GM18868 (cell line): ENCODE data around the gene TUBB.
"Not testable (repeated sequence)": the region's sequence is repeated elsewhere in the genome, so short reads cannot be mapped to it uniquely, and the experiment has no call there.

Experiments used
- ATAC-seq: cut with Tn5 transposase; IDR thresholded peaks from one replicate; pipeline ENCODE4 v1.9.1; 2021; ENCODE audit warnings: mild to moderate bottlenecking, moderate library complexity; ENCODE audit not compliant: unreplicated experiment

TUBB gene

DNA sequence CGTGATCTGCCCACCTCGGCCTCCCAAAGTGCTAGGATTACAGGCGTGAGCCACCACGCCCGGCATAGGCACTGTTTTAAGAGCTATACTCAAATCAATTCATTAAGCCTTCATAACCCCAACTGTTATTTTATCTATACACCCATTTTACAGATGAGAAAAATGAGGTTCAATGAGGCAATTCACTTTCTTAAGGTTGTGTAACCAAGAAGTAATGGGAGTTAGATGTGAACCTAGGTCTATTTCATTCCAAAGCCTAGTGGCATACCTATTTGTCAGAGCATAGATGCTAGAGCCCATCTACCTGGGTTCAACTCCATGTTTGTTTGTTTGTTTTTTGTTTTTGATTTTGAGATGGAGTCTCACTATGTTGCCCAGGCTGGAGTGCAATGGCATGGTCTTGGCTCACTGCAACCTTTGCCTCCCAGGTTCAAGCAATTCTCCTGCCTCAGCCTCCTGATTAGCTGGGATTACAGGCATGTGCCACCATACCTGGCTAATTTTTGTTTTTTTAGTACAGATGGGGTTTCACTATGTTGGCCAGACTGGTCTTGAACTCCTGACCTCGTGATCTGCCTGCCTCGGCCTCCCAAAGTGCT lies 36.4 kb downstream of the TUBB start:
- not testable (repeated sequence) for ATAC-seq

DNA sequence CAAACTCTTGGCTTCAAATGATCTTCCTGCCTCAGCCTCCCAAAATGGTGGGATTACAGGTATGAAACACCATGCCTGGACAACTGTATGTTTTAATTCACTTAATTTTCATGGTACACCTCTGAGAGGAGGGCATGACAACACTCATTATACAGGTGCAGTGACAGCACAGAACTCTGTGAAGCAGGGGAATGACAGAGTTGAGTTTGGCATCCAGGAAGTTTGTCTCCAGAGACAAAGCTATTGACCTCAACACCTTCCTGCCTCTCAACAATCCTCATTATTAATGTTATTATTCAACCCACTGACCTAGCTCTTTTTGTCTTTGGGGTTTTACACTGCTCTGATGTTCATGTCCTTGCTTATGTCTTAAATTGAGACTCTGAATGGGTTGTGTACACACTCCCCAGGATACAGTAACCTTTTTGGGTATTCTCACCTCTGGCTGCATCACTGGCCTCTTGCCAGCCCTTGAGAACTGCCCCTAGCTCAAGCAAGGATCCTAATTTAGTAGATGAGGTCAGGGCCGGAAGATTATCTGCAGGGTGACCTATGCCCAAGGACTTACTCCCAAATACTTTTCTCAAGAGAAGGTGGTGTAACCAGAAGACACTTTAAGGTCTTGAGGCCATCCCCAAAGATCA lies 37.2 kb downstream of the TUBB start:
- ATAC-seq, result no peak

DNA sequence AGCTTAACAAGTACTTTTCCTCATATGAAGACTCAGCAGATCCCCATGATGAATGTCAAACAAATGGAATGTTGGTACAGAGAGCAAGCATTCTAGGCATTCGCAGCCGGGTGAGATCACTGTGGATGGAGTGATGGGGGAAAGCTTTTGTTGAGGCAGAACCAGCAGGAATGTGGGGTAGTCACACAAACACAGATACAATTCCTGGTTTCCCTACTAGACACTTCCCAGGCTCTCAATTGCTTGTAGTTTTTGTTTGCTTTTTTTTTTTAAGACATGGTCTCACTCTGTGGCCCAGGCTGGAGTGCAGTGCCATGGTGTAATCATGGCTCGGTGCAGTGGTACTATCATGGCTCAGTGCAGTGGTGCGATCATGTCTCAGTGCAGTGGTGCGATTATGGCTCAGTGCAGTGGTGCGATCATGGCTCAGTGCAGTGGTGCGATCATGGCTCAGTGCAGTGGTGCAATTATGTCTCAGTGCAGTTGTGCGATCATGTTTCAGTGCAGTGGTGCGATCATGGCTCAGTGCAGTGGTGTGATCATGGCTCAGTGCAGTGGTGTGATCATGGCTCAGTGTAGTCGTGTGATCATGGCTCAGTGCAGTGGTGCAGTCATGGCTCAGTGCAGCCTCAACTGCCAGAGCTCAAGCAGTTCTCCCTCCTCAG lies 39.6 kb downstream of the TUBB start:
- ATAC-seq, result no peak

DNA sequence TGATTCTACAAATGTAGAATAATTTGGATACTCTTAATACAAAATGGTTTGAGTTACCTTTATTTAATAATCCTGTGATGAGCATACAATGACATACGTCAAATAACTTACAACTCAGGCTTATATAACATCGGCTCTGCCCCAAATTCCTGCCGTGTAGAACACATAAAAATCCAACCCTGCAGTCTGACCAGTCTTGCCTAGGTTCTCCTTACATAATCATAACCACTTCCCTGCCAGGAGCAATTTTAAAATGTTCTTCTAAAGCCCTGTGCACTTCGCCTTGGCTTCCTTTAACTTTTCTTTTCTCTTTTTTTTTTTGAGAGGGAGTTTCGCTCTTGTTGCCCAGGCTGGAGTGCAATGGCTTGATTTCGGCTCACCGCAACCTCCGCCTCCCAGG lies 40.4 kb downstream of the TUBB start:
- no peak for ATAC-seq

DNA sequence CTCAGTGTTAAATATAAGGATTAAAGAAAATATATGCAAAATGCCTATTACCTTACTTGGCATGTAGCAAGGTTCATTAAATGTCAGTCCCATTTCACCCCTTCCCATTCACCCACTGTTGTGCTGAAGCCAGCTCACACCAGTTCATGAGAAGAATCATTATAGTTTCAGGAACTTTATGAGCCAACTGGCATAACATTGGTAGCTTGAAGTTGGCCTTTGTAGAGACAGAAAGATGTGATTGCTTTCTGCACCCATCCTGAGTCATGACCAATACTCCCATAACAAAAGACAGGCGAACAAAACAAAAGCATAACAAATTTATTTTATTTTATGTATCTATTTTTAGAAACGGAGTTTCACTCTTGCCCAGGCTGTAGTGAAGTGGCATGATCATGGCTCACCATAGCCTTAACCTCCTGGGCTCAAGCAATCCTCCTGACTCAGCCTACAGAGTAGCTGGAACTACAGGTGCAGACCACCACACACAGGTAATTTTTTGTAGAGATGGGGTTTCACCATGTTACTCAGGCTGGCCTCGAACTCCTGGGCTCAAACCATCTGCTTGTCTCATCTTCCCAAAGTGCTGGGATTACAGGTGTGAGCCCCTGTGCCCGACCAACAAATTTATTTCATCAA lies 41.8 kb downstream of the TUBB start:
- no peak for ATAC-seq

DNA sequence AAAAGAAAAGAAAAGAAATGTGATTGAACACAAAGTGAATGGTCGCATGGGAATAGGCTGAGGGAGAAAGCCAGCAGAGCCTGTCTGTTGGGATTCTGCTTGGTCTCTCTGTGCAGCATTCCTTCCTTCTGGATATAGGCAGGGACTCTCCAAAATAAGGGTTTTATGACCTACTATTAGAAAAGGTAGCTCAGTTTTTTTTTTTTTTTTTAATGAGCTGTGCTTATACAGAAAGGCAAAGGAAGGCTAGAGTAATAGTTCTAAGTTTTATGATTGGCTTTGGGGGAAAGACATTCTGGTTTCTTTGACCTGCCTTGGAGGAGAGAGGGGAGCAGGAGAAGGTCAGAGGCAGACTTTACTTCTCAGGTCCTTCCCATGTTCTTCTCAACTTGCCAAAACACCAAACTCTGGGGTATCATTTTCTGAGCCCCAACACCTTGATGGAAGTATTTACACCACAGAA lies 43.0 kb downstream of the TUBB start:
- ATAC-seq, result no peak

DNA sequence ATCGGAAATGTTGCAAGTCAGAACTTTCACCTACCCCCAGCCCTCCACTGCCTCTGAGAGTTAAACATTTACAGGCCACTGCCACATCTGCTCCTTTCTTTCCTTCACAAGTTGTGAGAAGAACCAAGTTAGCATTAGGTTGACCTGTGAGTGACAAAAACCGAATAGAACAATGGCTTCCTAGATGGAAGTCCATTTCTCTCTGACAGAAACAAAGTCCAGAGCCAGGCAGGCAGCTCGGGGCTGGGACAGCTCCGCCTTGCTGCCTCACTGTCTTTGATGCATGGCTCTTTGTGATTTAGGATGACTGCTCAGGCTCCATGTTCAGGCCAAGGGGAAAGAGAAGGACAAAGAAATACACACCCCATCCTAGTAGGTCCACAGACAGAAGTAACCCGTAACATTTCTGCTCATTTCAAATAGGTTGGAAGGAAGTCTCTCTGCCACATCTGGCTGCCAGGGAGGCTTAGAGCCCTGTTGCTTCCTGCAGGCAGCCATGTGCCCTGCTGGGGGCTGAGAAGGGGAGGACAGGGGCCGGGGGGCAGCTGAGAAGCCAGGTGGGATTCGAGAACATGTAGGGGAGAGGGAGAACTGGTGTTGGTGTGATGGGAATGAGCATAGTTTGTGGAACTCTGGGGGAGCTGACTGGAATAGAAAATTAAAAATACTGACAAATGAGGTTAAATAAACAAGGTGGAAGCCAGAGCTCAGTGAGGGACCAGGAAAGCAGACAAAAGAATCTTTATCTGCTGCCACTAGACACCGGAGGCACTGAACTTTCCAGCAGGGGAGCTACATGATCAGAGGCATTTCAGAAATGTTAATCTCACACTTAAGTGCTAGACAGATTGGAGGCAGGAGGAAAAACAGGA lies 43.7 kb downstream of the TUBB start:
- no peak for ATAC-seq

DNA sequence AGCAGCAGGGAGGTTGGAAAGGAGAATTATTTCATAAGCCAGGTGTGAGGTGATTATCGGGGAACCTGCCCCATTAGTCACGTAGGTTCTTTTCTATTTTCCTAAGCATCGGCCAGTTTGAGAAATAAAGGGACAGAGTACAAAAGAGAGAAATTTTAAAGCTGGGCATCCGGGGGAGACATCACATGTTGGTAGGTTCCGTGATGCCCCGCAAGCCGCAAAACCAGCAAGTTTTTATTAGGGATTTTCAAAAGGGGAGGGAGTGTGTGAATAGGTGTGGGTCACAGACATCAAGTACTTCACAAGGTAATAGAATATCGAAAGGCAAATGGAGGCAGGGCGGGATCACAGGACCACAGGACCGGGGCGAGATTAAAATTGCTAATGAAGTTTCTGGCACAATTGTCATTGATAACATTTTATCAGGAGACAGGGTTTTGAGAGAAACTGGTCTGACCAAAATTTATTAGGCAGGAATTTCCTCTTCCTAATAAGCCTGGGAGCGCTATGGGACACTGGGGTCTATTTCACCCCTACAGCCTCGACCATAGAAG lies 44.4 kb downstream of the TUBB start:
- ATAC-seq, result not testable (repeated sequence)

DNA sequence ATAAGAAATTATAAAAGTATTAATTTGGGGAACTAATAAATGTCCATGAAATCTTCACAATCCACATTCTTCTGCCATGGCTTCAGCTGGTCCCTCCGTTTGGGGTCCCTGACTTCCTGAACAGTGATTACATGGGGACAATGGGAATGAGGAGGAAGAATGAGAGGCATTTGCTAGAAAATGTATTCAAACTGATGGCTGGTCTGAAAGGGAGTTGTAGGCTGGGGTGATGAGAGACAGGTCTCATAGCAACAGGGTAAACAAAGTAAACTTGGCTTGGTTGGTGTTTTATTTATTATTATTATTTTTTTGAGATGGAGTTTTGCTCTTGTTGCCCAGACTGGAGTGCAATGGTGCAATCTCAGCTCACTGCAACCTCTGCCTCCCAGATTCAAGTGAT lies 45.3 kb downstream of the TUBB start:
- not testable (repeated sequence) for ATAC-seq

DNA sequence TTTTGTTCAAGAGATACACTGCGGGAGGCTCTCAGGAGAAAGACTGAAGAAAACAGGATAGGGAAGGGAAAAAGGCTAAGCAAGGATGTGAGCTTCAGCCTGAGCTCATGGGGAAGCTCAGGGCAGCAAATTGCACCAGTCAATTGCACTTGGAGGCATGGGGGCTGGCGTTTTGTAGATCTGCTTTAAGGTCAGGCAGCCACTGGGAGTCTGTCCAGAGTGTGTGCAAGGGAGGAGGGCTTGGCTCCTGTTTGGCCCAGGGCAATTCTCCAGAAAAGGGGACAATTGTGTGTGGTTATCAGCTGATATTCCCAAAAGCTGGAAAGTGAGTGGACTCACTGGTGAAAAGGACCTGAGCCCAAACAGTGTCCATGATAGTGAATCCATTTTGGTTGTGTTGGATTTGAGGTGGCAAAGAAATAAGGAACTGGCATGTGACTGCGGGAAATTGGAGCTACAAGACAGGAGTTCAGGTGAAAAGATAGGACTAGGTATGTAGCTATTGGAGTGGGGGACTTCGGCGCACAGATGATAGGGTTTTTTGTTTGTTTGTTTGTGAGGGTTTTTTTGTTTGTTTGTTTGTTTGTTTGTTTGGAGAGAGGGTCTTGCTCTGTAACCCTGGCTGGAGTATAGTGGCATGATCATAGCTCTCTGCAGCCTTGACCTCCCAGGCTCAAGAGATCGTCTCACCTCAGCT lies 46.5 kb downstream of the TUBB start:
- ATAC-seq, result no peak

DNA sequence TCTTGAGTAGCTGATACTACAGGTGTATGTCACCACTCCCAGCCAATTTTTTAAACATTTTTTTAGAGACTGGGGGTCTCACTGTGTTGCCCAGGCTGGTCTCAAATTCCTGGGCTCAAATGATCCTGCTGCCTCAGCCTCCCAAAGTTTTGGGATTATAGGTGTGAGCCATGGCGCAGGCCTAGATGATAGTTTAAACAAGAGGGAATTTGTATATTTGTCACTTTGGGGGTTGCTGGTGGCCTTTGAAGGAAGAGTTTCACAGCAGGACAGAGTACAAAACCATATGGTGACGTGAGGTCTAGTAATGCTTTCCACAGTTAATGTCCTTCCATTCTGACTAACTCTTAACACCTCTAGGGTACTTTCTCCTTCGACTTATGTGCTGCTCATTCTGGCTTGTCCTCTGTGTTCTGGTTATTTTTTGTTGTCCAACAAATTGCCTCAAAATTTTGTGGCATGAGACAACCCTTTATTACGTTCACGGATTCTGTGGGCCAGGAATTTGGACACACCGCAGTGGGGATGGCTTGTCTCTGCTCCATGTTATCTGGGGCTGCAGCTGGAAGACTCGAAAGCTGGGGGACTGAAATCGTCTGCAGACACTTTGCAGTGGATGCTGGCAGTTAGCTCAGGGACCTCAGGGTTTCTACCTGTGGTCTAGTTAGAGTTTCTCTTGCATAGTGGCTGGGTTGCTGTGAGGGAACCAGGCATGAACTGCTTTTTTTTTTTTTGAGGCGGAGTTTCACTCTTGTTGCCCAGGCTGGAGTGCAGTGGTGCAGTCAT lies 47.2 kb downstream of the TUBB start:
- ATAC-seq, result peak; percentile 70

DNA sequence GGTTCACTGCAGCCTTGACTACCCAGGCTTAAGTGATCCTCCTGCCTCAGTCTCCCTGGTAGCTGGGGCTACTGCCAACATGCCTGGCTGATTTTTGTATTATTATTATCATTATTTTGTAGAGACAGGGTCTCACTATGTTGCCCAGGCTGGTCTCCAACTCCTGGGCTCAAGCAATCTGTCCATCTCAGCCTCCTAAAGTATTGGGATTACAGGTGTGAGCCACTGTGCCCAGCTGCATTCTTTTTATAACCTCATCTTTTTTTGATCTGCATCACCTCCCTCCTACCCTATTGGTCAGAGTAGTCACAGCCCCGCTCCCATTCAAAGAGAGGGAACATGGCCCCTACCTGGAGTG lies 47.8 kb downstream of the TUBB start:
- no peak for ATAC-seq

DNA sequence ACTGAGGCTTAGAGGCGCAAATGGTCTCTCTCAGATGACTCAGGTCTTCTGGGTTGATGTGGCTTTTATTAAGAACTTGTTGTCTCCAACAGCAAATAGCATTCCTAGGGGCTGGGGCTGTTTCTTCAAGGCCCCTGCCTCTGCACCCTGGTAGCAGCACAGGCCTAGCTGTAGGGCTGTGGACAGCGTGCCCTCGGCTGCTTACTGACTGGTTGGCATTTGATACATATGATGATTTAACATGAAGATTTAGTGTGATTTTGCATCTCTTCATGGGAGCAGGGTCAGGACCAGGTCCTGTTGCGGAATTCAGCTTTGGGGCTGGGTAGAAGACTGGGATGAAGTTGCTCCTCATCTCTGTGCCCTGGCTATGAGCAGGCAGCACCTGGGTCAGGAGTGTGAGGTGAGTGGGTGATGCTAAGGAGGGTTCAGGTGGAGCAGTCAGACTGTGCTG lies 48.5 kb downstream of the TUBB start:
- no peak for ATAC-seq

DNA sequence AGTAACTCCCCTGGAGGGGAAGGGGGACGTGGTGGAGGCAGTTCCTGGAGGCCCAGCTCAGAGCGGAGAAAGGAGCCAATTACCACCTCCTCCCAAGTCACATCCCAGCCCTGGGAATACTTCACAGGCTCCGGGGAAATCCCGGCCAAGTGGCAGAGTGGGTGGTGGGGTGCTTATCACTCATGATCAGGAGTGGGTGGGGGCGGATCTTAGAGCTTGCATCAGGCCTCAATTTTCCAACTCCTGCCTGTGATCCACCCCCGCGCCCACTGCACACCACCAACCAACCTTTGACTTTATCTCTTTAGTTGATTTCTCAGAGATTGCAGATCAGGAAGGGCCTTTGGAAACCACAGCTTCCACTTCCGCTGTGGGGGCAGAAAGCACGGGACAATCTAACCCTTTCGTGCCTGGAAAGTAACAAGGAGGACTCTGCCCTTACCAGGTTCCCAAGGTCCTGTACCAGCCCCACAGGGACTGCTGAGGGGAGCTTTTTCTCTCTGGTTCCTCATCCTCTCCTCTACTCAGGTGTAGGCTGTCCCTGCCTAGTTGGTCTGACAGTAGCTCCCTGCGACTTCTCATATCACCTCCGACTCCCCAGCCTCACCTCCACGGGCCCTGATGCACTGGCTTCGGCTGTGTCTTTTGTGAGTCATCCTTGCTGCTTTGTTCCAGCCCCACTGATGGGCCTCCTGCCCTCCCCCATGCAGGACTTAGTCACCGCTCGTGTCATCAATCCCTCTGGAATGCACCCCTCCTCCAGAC lies 49.1 kb downstream of the TUBB start:
- ATAC-seq, result no peak

DNA sequence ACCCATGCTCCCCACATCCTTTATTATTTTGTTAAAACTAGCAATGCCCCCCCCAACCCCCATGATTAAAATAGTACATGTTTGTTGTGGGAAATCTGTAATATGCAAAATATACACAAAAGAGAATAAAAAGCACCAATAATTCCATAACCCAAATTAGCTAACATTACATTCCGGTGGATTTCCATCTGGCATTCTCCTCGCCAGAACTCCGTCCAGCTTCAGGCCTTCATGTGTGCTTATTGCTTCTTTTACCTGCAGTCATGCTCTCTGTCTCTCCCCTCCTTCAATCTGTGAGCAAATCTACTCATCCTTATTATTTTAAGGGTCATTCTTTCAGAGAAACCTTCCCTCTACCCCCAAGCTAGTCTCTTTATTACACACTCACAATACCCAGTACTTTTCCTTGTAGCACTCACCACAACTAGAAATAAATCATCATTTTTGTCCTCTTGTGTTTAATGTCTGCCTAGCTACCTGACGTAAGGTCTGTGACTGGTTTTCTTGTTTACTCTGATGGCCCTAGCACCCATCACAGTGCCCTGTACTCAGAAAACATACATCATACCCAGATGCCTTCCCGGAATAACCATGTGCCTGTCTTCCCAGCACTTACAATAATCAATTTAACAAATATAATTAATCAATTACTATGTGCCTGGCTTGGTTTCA lies 49.8 kb downstream of the TUBB start:
- ATAC-seq, result no peak

DNA sequence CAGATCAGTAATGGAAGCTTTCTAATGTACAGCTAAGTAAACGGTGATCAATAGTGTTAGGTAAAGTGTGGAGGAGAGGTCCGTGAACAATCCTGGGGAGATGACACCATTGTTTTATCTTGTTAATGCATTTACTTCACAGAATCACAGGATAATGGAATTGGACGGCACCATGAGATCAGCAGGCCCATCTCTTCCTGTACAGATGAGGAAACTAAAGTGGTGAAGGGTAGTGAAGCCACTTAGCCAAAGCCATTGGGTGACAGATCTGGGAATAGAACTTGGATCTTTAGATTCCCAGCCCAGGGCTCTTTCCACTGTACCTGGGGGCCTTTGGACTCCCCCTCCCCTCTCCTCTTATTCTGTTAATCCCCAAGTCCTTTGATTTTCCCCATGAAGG lies 50.4 kb downstream of the TUBB start:
- ATAC-seq, result no peak

DNA sequence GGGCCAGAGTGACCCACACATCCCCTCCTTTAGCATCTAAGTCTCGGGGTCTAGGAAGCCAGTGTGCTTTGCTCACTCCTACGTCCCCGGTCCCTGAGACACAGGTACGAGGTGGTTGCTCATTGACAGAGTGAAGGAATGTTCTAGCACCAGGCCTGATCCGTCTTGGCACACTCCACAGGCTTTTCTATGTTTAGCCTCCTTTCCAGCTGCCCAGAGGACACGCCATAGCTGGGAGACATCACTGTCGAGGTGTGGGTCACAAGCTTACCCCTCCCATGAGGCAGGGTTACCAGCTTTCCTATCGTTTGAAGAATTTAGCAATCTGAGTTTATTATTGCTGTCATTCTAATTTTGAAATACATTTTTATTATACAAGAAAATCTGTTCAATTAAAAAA lies 54.5 kb downstream of the TUBB start:
- ATAC-seq, result no peak
